Liver (tissue), 9 donors: ENCODE data around the gene GALNT9. TPM values are rescaled to one million over a fixed set of nuclear protein-coding genes. Genes with fewer than 3 reads are reported as not detected.

Source experiments
- DNase-seq: peaks from one replicate; pipeline ENCODE4 v3.0.0-alpha.2; 2017; ENCODE audit warnings: low spot score
- H3K27ac ChIP-seq, 2 donors: one replicate each; pipeline ENCODE4 v1.7.0; 2013; ENCODE audit warnings: inconsistent platforms in 2 of 2, low read length in 2 of 2, control low read depth in 1 of 2, low read depth in 1 of 2, mild to moderate bottlenecking in 1 of 2
- H3K27me3 ChIP-seq, 4 donors: one replicate each; pipeline versions ENCODE4 v1.6.1 to v1.7.0; 2013; ENCODE audit warnings: low read length in 3 of 4, inconsistent platforms in 1 of 4, mild to moderate bottlenecking in 1 of 4, moderate library complexity in 1 of 4; ENCODE audit not compliant: control insufficient read depth in 4 of 4, insufficient read depth in 4 of 4
- H3K36me3 ChIP-seq, 4 donors: one replicate each; pipeline versions ENCODE4 v1.6.1 to v1.7.0; 2013; ENCODE audit warnings: low read length in 3 of 4, mild to moderate bottlenecking in 3 of 4, low read depth in 1 of 4, moderate library complexity in 1 of 4; ENCODE audit not compliant: control insufficient read depth in 4 of 4, insufficient read depth in 3 of 4
- H3K4me1 ChIP-seq, 4 donors: one replicate each; pipeline versions ENCODE4 v1.6.1 to v1.7.0; 2013; ENCODE audit warnings: low read length in 3 of 4, mild to moderate bottlenecking in 3 of 4, moderate library complexity in 1 of 4; ENCODE audit not compliant: control insufficient read depth in 4 of 4, insufficient read depth in 4 of 4
- H3K4me3 ChIP-seq, 3 donors: one replicate each; pipeline versions ENCODE4 v1.6.1 to v1.7.0; 2013; ENCODE audit warnings: low read length in 3 of 3, control low read depth in 1 of 3, low read depth in 1 of 3, mild to moderate bottlenecking in 1 of 3
- H3K9ac ChIP-seq, 2 donors: one replicate each; pipeline ENCODE4 v1.7.0; 2013; ENCODE audit warnings: low read length in 2 of 2, mild to moderate bottlenecking in 2 of 2, moderate library complexity in 2 of 2, control low read depth in 1 of 2, low read depth in 1 of 2
- H3K9me3 ChIP-seq, 4 donors: one replicate each; pipeline versions ENCODE4 v1.6.1 to v1.7.0; 2013; ENCODE audit warnings: low read length in 3 of 4; ENCODE audit not compliant: control insufficient read depth in 4 of 4
- EGR1 ChIP-seq, 2 donors: IDR thresholded peaks; 2 replicates each; pipeline ENCODE4 v1.6.1; 2016 to 2018; ENCODE audit warnings: antibody characterized with exemption in 2 of 2, low read depth in 2 of 2
- FOXA1 ChIP-seq: IDR thresholded peaks from 2 replicates; pipeline ENCODE4 v1.6.1; 2016; ENCODE audit warnings: antibody characterized with exemption
- FOXA2 ChIP-seq: IDR thresholded peaks from 2 replicates; pipeline ENCODE4 v1.6.1; 2016; ENCODE audit warnings: antibody characterized with exemption
- GABPA ChIP-seq, 2 donors: IDR thresholded peaks in 1 of 2; conservative IDR thresholded peaks in 1 of 2; 2 replicates each; pipeline ENCODE4 v1.6.1; 2016; ENCODE audit warnings: antibody characterized with exemption in 2 of 2, mild to moderate bottlenecking in 1 of 2, moderate library complexity in 1 of 2
- HNF4A ChIP-seq, 2 donors: conservative IDR thresholded peaks; 2 replicates each; pipeline ENCODE4 v1.6.1; 2016; ENCODE audit warnings: antibody characterized with exemption in 2 of 2, mild to moderate bottlenecking in 2 of 2
- HNF4G ChIP-seq: IDR thresholded peaks from 2 replicates; pipeline ENCODE4 v1.6.1; 2016; ENCODE audit warnings: antibody characterized with exemption
- JUND ChIP-seq, 2 donors: IDR thresholded peaks; 2 replicates each; pipeline ENCODE4 v1.6.1; 2016; ENCODE audit warnings: antibody characterized with exemption in 2 of 2
- NR2F2 ChIP-seq: IDR thresholded peaks from 2 replicates; pipeline ENCODE4 v1.6.1; 2016; ENCODE audit warnings: antibody characterized with exemption
- RAD21 ChIP-seq, 2 donors: IDR thresholded peaks; 2 replicates each; pipeline ENCODE4 v1.6.1; 2016; ENCODE audit warnings: antibody characterized with exemption in 2 of 2, mild to moderate bottlenecking in 2 of 2
- RXRA ChIP-seq, 2 donors: IDR thresholded peaks; 2 replicates each; pipeline ENCODE4 v1.6.1; 2017 to 2018; ENCODE audit warnings: antibody characterized with exemption in 2 of 2, mild to moderate bottlenecking in 1 of 2
- SP1 ChIP-seq: IDR thresholded peaks from 2 replicates; pipeline ENCODE4 v1.6.1; 2018; ENCODE audit warnings: antibody characterized with exemption, mild to moderate bottlenecking
- TAF1 ChIP-seq: conservative IDR thresholded peaks from 2 replicates; pipeline ENCODE4 v1.6.1; 2016; ENCODE audit warnings: antibody characterized with exemption, mild to moderate bottlenecking
- YY1 ChIP-seq: IDR thresholded peaks from 2 replicates; pipeline ENCODE4 v1.6.1; 2016; ENCODE audit warnings: antibody characterized with exemption, mild to moderate bottlenecking
- WGBS: extraction: QIAGEN DNeasy Blood & Tissue Kit; methylation state at CpG from one replicate; pipeline ENCODE4 v1.1.7; 2013; 5-methylcytosine and 5-hydroxymethylcytosine counted together
- polyA plus RNA-seq, 2 donors: library from polyadenylated mRNA; stranded (reverse) in 1 of 2; unstranded in 1 of 2; fragments of 200-250 nt in 1 of 2; fragments of >200 nt in 1 of 2; fragmentation: Nextera tagmentation in 1 of 2; extraction: Ambion mirVana in 1 of 2; gene quantifications; one replicate each; pipeline versions ENCODE4 v1.2.1 to v1.2.3, GENCODE V29; 2013 to 2015
- total RNA-seq, 2 donors: library from RNA; depleted of rRNA; stranded (reverse); fragments of >200 nt; gene quantifications; one replicate each; pipeline ENCODE4 v1.2.3, GENCODE V29; 2014
- TF ChIP-seq, protein P1 (sequence below): fragments of 150-350 bp; IDR thresholded peaks from 2 replicates; pipeline ENCODE4 v1.5.1; 2017; ENCODE audit warnings: improper control_type of control experiment, low read depth, low read length; ENCODE audit not compliant: missing input control
- TF ChIP-seq, protein P2 (sequence below): IDR thresholded peaks from 2 replicates; pipeline ENCODE4 v1.6.1; 2016; ENCODE audit warnings: antibody characterized with exemption
- TF ChIP-seq, protein P3 (sequence below): IDR thresholded peaks from 2 replicates; pipeline ENCODE4 v1.6.1; 2016; ENCODE audit warnings: antibody characterized with exemption
- TF ChIP-seq, protein P4 (sequence below): IDR thresholded peaks from 2 replicates; pipeline ENCODE4 v1.6.1; 2016; ENCODE audit warnings: antibody characterized with exemption
- TF ChIP-seq, protein P5 (sequence below): IDR thresholded peaks from 2 replicates; pipeline ENCODE4 v1.6.1; 2016; ENCODE audit warnings: antibody characterized with exemption, mild to moderate bottlenecking
- donor health status: healthy.
- donor health status: healthy.
- donor health status: healthy.
- donor health status: healthy.
- donor health status: healthy.

GALNT9 gene
- total and polyA plus RNA-seq, 4 donors: 0.05 to 0.25 (median 0.09) TPM; not detected in 1

DNA sequence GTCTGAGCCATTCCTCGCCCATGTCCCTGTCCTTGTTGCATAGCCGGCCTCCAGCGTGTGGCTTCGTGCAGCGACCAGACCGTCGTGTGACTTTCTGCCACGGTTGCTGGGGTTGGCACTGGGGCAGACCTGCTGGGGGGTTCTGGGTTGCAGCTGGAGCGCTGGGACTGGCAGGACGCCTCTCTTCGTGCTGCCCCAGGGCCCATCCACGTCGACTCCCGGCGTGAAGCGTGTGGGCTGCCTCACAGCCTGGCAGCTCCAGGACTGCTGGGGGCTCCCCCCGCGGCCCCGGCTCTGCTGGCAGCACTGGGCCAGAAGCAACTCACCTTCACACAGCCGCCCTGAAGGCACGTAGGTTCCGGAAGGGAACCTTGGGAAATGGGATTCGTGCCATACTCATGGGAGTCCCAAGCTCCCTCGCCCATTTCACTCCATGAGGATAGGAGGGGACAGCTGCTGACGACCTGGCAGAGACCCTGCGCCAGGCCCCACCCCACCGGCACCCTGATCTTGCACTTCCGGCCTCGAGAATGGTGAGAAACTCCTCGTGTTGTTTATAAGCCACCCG, 51.9 kb downstream of the GALNT9 start:
- H3K4me3 ChIP-seq: no peak overlapping the region
- TF ChIP-seq JUND (IDR thresholded peaks at IDR 0.05) (no peak), HNF4G (no peak), EGR1 (IDR thresholded peaks at IDR 0.05; ENCODE audit: low read depth in 2 of 2) (no peak), YY1 (no peak), RXRA (IDR thresholded peaks at IDR 0.05) (no peak), HNF4A (conservative IDR thresholded peaks at IDR 0.05) (no peak), TAF1 (no peak)
- TF ChIP-seq, protein P1, sequence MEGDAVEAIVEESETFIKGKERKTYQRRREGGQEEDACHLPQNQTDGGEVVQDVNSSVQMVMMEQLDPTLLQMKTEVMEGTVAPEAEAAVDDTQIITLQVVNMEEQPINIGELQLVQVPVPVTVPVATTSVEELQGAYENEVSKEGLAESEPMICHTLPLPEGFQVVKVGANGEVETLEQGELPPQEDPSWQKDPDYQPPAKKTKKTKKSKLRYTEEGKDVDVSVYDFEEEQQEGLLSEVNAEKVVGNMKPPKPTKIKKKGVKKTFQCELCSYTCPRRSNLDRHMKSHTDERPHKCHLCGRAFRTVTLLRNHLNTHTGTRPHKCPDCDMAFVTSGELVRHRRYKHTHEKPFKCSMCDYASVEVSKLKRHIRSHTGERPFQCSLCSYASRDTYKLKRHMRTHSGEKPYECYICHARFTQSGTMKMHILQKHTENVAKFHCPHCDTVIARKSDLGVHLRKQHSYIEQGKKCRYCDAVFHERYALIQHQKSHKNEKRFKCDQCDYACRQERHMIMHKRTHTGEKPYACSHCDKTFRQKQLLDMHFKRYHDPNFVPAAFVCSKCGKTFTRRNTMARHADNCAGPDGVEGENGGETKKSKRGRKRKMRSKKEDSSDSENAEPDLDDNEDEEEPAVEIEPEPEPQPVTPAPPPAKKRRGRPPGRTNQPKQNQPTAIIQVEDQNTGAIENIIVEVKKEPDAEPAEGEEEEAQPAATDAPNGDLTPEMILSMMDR: no peak
- TF ChIP-seq, protein P2, sequence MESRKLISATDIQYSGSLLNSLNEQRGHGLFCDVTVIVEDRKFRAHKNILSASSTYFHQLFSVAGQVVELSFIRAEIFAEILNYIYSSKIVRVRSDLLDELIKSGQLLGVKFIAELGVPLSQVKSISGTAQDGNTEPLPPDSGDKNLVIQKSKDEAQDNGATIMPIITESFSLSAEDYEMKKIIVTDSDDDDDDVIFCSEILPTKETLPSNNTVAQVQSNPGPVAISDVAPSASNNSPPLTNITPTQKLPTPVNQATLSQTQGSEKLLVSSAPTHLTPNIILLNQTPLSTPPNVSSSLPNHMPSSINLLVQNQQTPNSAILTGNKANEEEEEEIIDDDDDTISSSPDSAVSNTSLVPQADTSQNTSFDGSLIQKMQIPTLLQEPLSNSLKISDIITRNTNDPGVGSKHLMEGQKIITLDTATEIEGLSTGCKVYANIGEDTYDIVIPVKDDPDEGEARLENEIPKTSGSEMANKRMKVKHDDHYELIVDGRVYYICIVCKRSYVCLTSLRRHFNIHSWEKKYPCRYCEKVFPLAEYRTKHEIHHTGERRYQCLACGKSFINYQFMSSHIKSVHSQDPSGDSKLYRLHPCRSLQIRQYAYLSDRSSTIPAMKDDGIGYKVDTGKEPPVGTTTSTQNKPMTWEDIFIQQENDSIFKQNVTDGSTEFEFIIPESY: no peak
- TF ChIP-seq, protein P3, sequence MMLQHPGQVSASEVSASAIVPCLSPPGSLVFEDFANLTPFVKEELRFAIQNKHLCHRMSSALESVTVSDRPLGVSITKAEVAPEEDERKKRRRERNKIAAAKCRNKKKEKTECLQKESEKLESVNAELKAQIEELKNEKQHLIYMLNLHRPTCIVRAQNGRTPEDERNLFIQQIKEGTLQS: no peak
- H3K9me3 ChIP-seq: no peaks in the 10 kb centered on the region
- peaks cover 0 to 8% (median 1%) of the 10 kb centered on the region in 4 donors for H3K4me1 ChIP-seq
- H3K9ac ChIP-seq: no peak overlapping the region
- DNase-seq: no peak
- no peaks in the 10 kb centered on the region for H3K27me3 ChIP-seq
- H3K36me3 ChIP-seq: no peaks in the 10 kb centered on the region
- H3K27ac ChIP-seq: no peak overlapping the region
- WGBS: 56% methylated on average over 31 of the region's 31 CpGs

DNA sequence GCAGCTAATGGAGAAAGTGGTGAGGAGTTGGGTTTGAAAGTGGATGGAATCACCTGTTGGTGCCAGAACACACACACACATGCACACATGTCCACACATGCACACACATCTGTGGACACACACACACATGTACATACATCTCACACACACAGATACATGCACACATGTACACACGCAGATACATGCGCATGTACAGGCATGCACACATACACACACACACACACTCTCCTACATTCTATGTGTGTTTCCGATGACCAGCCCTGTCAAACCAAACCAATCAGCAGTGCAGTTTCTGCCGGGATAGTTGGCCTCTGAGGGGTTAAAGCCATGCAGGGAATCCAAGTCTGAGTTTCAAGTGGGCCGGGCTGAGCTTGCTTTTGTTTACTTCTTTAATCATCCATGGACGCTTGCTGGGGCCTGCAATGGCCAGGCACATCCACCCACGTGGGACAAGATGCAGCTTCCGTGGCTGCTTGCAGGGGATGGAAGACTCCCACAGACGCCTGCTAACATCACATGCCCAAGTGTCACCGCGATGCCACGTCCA, 52.5 kb downstream of the GALNT9 start:
- Histone ChIP-seq H3K4me1 (peaks cover 0 to 13% (median 1%) of the 10 kb centered on the region in 4 donors), H3K4me3 (no peak overlapping the region)
- 44% methylated on average over 12 of the region's 12 CpGs for WGBS

More for the DNA sequence above, 52.5 kb downstream of the GALNT9 start:
- no peak for TF ChIP-seq HNF4A (conservative IDR thresholded peaks at IDR 0.05)
- TF ChIP-seq, protein P1: no peak
- TF ChIP-seq, protein P4, sequence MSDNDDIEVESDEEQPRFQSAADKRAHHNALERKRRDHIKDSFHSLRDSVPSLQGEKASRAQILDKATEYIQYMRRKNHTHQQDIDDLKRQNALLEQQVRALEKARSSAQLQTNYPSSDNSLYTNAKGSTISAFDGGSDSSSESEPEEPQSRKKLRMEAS: no peak
- no peak for TF ChIP-seq YY1
- TF ChIP-seq HNF4G: no peak
- TF ChIP-seq FOXA2: no peak
- TF ChIP-seq, protein P2: no peak
- TF ChIP-seq RXRA (IDR thresholded peaks at IDR 0.05): no peak
- TF ChIP-seq TAF1: no peak
- TF ChIP-seq RAD21 (IDR thresholded peaks at IDR 0.05): no peak
- TF ChIP-seq, protein P5, sequence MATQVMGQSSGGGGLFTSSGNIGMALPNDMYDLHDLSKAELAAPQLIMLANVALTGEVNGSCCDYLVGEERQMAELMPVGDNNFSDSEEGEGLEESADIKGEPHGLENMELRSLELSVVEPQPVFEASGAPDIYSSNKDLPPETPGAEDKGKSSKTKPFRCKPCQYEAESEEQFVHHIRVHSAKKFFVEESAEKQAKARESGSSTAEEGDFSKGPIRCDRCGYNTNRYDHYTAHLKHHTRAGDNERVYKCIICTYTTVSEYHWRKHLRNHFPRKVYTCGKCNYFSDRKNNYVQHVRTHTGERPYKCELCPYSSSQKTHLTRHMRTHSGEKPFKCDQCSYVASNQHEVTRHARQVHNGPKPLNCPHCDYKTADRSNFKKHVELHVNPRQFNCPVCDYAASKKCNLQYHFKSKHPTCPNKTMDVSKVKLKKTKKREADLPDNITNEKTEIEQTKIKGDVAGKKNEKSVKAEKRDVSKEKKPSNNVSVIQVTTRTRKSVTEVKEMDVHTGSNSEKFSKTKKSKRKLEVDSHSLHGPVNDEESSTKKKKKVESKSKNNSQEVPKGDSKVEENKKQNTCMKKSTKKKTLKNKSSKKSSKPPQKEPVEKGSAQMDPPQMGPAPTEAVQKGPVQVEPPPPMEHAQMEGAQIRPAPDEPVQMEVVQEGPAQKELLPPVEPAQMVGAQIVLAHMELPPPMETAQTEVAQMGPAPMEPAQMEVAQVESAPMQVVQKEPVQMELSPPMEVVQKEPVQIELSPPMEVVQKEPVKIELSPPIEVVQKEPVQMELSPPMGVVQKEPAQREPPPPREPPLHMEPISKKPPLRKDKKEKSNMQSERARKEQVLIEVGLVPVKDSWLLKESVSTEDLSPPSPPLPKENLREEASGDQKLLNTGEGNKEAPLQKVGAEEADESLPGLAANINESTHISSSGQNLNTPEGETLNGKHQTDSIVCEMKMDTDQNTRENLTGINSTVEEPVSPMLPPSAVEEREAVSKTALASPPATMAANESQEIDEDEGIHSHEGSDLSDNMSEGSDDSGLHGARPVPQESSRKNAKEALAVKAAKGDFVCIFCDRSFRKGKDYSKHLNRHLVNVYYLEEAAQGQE: no peak
- TF ChIP-seq JUND (IDR thresholded peaks at IDR 0.05): no peak
- no peak for TF ChIP-seq SP1
- no peak for TF ChIP-seq FOXA1
- TF ChIP-seq, protein P3: no peak
- no peak for TF ChIP-seq NR2F2
- no peak for TF ChIP-seq GABPA (IDR thresholded peaks at IDR 0.05 in 1 of 2, conservative IDR thresholded peaks at IDR 0.05 in 1 of 2)
- no peak for TF ChIP-seq EGR1 (IDR thresholded peaks at IDR 0.05; ENCODE audit: low read depth in 2 of 2)
- DNase-seq: no peak
- no peaks in the 10 kb centered on the region for H3K27me3 ChIP-seq
- H3K9me3 ChIP-seq: no peaks in the 10 kb centered on the region
- no peak overlapping the region for H3K27ac ChIP-seq
- H3K9ac ChIP-seq: no peak overlapping the region
- no peaks in the 10 kb centered on the region for H3K36me3 ChIP-seq
